ENCODE measurements around the gene ZNF521.
"Not testable (repeated sequence)": the region's sequence is repeated elsewhere in the genome, so short reads cannot be mapped to it uniquely, and the experiment has no call there.

ZNF521 gene

DNA sequence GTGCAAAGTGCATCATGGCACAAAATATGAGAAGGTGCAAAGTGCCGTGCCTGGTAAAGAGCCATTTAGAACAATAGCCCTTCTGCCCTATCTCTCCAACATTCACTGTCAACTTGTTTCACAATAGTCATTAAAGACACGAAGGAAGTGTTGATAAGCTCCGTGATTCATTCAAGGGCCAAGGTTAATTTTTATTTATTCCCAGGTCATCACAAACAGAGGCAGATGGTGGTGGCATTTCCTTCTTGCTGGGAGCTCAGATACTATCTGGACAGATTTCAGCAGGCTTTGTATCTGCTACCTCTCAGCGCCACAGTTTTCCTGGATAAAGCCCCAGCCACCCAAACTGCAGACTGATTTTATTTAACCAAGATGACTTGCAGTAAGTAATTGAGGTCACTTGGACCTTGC is 309.3 kb downstream of the ZNF521 start:
- no peak for DNase-seq (ENCODE audit: low read depth in 1 of 2, low spot score in 1 of 2)

DNA sequence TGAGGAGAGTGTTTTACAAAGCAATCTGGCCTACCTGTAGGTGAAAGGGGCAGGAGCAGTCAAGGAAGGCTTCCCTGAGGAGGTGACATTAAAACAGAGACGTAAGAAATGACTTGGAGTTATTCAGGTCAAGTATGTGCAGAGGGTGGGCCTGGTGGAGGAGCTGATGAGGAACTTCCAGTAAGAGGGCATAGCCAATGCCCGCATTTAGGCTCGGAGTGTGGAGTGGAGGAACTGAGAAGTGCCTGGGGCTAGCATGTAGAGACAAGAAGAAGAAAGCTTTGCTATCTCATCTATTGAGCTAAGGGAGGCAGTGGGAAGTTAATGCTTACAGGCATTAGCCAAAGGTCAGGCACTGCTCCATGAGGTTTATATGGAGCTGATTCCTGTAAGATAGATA is 312.2 kb downstream of the ZNF521 start:
- DNase-seq (ENCODE audit: low read depth in 1 of 2, low spot score in 1 of 2): no peak

DNA sequence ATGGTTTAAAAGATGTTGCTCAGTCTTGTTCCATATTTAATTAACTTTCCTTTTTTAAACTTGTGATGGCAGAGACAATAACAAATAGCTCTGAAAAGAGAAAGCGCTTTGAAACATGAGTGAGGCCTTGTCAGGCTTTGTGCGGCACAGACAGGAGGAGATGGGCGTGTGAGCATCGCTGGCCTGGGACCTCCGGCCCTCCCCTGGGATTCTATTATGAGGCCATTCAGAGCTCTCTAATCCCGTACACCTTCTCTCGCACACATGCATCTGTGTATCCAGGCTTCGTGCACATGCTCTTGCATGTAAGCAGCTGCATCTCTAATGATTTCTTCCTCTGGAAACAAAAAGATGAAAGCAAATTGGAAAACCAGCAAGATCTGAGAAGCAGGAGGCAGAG is 313.7 kb downstream of the ZNF521 start:
- no peak for DNase-seq (ENCODE audit: low read depth in 1 of 2, low spot score in 1 of 2)

DNA sequence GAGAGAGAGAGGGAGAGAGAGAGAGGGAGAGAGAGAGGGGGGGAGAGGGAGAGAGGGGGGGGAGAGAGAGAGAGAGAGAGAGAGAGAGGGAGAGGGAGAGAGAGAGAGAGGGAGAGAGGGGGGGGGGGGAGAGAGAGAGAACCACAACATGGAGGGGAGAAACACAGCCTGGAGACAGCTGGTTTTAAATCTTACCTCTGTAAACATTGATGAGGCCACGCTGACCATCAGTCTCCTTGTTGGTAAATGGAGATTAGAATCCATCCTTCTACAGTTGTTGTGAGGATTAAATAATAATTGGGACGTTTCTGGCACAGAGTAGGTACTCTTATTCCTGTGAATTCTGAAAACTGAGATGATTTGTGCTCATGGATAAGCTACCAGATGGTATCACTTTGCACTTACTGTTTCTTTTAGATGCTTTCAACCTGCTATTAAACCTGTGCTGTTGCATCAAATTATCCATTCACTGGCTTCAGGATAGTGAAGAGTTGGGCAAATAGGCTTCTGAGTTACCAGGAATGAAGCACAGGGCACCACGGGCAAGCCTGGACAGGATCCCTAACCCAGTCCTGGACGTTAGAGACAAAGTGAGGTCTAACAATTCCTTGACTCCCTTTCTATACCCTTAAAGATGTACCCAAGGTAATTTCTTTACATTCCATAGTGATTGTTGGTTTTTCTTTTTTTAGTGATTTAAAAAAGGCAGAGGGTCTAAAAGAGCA is 318.1 kb downstream of the ZNF521 start:
- DNase-seq (ENCODE audit: low read depth in 1 of 2, low spot score in 1 of 2): no peak

DNA sequence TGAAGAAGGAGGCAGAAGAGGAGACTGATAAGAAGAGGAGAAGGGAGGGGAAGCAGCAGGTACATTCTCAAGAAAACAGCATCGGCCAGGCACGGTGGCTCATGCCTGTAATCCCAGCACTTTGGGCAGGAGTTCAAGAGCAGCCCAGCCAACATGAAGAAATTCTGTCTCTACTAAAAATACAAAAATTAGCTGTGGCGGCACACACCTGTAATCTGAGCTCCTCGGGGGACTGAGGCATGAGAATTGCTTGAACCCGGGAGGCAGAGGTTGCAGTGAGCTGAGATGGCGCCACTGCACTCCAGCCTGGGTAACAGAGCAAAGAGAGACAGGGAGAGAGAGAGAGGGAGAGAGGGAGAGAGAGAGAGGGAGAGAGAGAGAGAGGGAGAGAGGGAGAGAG is 318.8 kb downstream of the ZNF521 start:
- not testable (repeated sequence) for DNase-seq (ENCODE audit: low read depth in 1 of 2, low spot score in 1 of 2)

DNA sequence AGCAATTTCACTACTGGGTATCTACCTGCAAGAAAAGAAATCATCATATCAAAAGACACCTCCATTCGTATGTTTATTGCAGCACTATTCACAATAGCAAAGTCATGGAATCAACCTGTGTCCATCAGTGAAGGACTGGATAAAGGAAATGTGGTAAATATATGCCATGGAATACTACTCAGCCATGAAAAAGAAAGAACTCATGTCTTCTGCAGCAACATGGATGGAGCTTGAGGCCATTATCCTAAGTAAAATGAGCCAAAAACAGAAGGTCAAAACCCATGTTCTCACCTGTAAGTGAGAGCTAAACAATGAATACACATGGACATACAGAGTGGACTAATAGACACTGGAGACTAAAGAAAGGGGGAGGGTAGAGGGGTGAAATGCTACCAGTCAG is 322.2 kb downstream of the ZNF521 start:
- DNase-seq (ENCODE audit: low read depth in 1 of 2, low spot score in 1 of 2): no peak

DNA sequence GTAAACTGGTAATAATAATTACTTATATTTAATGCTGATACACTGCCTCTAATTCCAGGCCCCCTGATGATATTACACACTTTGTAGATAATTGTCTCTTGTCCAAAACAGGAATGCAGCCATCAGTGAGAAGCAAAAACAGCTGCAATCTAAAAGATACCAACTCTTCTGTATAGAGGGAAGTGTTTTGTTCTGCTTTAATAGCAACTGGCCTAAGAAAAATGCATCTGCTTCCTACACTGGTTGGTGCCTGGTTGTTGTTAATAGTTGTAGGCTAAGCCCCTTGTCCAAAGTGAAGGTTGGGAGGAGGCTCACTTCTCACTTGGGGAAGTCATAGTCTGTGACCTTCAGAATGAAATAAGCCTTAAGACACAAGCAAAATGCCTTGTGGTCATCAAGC is 332.0 kb downstream of the ZNF521 start:
- DNase-seq (ENCODE audit: low read depth in 1 of 2, low spot score in 1 of 2): no peak

DNA sequence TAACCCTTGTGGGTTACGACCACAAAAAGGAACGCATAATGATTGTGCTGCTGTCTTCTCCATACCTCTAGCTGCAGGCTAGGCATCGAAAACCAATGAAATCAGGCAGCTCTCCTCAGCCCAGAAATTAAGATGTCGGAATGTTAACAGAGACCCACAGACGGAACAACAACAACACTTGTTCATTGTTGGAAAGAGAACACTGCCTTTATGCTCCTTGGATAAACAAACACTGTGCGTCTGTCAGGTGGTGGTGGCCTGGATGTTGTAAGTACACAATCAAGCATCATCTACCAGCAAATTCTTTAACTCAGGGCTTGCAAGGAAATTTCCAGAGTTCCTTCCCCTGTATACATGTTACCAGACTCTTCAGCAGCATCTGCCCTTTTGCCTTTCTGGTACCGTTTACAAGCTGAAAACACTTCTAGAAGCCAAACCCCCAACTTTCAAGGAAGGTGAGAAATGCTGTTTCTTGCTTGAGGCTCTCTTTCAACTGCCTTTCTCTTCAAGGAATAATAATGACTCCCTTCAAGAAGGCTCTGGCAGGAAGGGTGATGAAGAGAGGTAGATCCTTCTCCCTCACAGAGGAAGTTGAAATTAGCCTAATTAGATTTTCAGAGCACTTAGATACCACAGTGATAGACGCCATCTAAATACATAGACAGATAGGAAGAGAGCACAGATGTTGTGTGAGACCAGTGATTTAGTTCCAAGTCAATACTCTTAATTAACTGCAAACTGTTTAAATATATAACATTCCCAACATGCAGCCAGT is 332.7 kb downstream of the ZNF521 start:
- DNase-seq (ENCODE audit: low read depth in 1 of 2, low spot score in 1 of 2): no peak

DNA sequence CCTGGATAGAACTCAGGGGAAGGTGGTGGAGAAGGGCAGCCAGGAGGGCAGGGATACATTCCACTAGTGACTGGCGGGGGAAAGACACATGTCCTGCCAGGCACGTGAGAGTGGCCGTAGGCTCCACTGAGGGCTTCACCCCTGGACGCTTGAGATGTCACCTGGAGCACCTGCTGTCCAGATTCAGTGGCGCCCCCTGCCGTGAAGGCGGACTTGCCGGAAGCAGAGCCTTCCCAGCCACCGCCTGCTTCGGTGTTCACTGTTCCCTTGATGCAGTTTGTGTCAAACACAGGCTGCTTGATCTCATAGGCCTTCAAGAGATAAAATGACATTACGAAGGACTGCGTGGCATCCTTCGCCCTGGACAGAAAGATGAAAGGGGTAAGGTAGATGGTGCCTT is 335.3 kb downstream of the ZNF521 start:
- DNase-seq (ENCODE audit: low read depth in 1 of 2, low spot score in 1 of 2): no peak

DNA sequence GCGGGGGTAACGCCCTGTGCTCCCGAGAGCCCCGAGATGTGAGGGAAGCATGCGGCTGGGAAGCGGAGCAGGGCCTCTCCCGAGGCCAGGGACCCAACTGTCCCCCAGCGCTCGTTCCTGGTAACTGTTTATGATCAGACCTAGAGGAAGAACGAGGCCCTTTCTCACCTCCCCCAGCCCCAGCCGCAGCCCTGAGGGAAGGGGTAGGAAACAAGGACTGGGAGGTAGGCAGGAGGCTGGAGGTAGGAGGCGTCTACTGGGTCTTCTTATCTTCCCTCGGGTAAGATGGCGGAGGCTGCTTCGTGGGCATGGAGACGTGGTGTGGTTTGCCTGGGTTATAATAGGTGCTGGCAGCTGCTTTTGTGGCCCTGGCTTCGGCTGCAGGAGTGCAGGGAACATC is 335.8 kb downstream of the ZNF521 start:
- DNase-seq (ENCODE audit: low read depth in 1 of 2, low spot score in 1 of 2): no peak

Data from stimulated activated CD4-positive, alpha-beta T cell treated with anti-CD3 and anti-CD28 coated beads, Interleukin-15, amount 100 ng/mL, for 1 hour (primary cell).